SK-N-SH treated with all-trans-retinoic acid at 6 μM for 48 hours (cell line): ENCODE measurements around the gene C13orf46.

Experiments used
- ATAC-seq: fragments of 200-7000 bp; cut with Tn5 transposase; 3 replicates; pipeline ENCODE4 v1.9.1; 2020; ENCODE audit warnings: mild to moderate bottlenecking, moderate library complexity
- ARNTL ChIP-seq: fragments of 450-650 bp; formaldehyde crosslinking; IDR thresholded peaks from 2 replicates; pipeline ENCODE4 v1.5.0; 2020; ENCODE audit warnings: low read depth, mild to moderate bottlenecking, moderate library complexity, borderline replicate concordance
- BACH2 ChIP-seq: fragments of 250-450 bp; sonication (Bioruptor Pico); IDR thresholded peaks from 2 replicates; pipeline ENCODE4 v1.9.0; 2021; ENCODE audit warnings: mild to moderate bottlenecking, borderline replicate concordance
- CSDC2 ChIP-seq: fragments of 250-450 bp; sonication (Bioruptor Pico); IDR thresholded peaks from 2 replicates; pipeline ENCODE4 v1.5.0; 2020; ENCODE audit warnings: mild to moderate bottlenecking, moderate library complexity
- CSRNP3 ChIP-seq: fragments of 250-450 bp; sonication (Bioruptor Pico); IDR thresholded peaks from 2 replicates; pipeline ENCODE4 v1.5.1; 2021; ENCODE audit warnings: mild to moderate bottlenecking, moderate library complexity
- ESRRG ChIP-seq: fragments of 250-450 bp; sonication (Bioruptor Pico); IDR thresholded peaks from 2 replicates; pipeline ENCODE4 v1.6.1; 2021; ENCODE audit warnings: mild to moderate bottlenecking
- GLIS3 ChIP-seq: fragments of 250-450 bp; sonication (Bioruptor Pico); IDR thresholded peaks from 2 replicates; pipeline ENCODE4 v1.5.0; 2020; ENCODE audit warnings: mild to moderate bottlenecking, moderate library complexity
- ISL1 ChIP-seq: fragments of 250-450 bp; sonication (Bioruptor Pico); IDR thresholded peaks from 2 replicates; pipeline ENCODE4 v2.1.2; 2022; ENCODE audit warnings: mild to moderate bottlenecking, moderate library complexity
- OSR1 ChIP-seq: fragments of 250-450 bp; sonication (Bioruptor Pico); IDR thresholded peaks from 2 replicates; pipeline ENCODE4 v1.8.0; 2022; ENCODE audit warnings: moderate library complexity, mild to moderate bottlenecking, inconsistent platforms
- POU6F1 ChIP-seq: fragments of 250-450 bp; sonication (Bioruptor Pico); IDR thresholded peaks from 2 replicates; pipeline ENCODE4 v1.8.0; 2021; ENCODE audit warnings: low read depth, mild to moderate bottlenecking, moderate library complexity, borderline replicate concordance
- PPARA ChIP-seq: fragments of 250-450 bp; sonication (Bioruptor Pico); IDR thresholded peaks from 2 replicates; pipeline ENCODE4 v1.5.0; 2020; ENCODE audit warnings: mild to moderate bottlenecking, borderline replicate concordance
- RARB ChIP-seq: fragments of 250-450 bp; sonication (Bioruptor Pico); IDR thresholded peaks from 2 replicates; pipeline ENCODE4 v1.8.0; 2021; ENCODE audit warnings: mild to moderate bottlenecking, moderate library complexity
- SNAI2 ChIP-seq: fragments of 250-450 bp; sonication (Bioruptor Pico); IDR thresholded peaks from 2 replicates; pipeline ENCODE4 v1.5.0; 2020; ENCODE audit warnings: mild to moderate bottlenecking, moderate library complexity
- TCF4 ChIP-seq: fragments of 250-450 bp; sonication (Bioruptor Pico); IDR thresholded peaks from 2 replicates; pipeline ENCODE4 v1.8.0; 2021; ENCODE audit warnings: mild to moderate bottlenecking, moderate library complexity, borderline replicate concordance
- TOX ChIP-seq: fragments of 250-450 bp; sonication (Bioruptor Pico); IDR thresholded peaks from 2 replicates; pipeline ENCODE4 v1.8.0; 2021; ENCODE audit warnings: mild to moderate bottlenecking, moderate library complexity, borderline replicate concordance
- TSHZ2 ChIP-seq: fragments of 250-450 bp; sonication (Bioruptor Pico); IDR thresholded peaks from 2 replicates; pipeline ENCODE4 v1.5.0; 2020; ENCODE audit warnings: mild to moderate bottlenecking, moderate library complexity
- ZC3H10 ChIP-seq: fragments of 250-450 bp; sonication (Bioruptor Pico); IDR thresholded peaks from 2 replicates; pipeline ENCODE4 v1.5.1; 2021; ENCODE audit warnings: mild to moderate bottlenecking, moderate library complexity
- ZFP3 ChIP-seq: fragments of 250-450 bp; sonication (Bioruptor Pico); IDR thresholded peaks from 2 replicates; pipeline ENCODE4 v1.5.0; 2020; ENCODE audit warnings: mild to moderate bottlenecking, moderate library complexity
- ZFP30 ChIP-seq: fragments of 450-650 bp; formaldehyde crosslinking; IDR thresholded peaks from 2 replicates; pipeline ENCODE4 v1.5.0; 2022; ENCODE audit warnings: mild to moderate bottlenecking, moderate library complexity
- ZNF565 ChIP-seq: fragments of 450-650 bp; formaldehyde crosslinking; conservative IDR thresholded peaks from 2 replicates; pipeline ENCODE4 v1.5.0; 2020; ENCODE audit warnings: low read depth, mild to moderate bottlenecking, moderate library complexity
- ZNF70 ChIP-seq: fragments of 450-650 bp; formaldehyde crosslinking; IDR thresholded peaks from 2 replicates; pipeline ENCODE4 v1.5.0; 2020; ENCODE audit warnings: mild to moderate bottlenecking, moderate library complexity
- ZNF8 ChIP-seq: fragments of 450-650 bp; formaldehyde crosslinking; IDR thresholded peaks from 2 replicates; pipeline ENCODE4 v1.5.0; 2020; ENCODE audit warnings: mild to moderate bottlenecking, moderate library complexity
- TF ChIP-seq, protein P1 (sequence below): fragments of 250-450 bp; sonication (Bioruptor Pico); IDR thresholded peaks from 2 replicates; pipeline ENCODE4 v1.8.0; 2020; ENCODE audit warnings: mild to moderate bottlenecking, moderate library complexity, borderline replicate concordance
- TF ChIP-seq, protein P2 (sequence below): fragments of 250-450 bp; sonication (Bioruptor Pico); IDR thresholded peaks from 2 replicates; pipeline ENCODE4 v1.5.1; 2020; ENCODE audit warnings: low read depth, mild to moderate bottlenecking, moderate library complexity

C13orf46 gene

GRCh38 chr13:114011226-114011625 lies 37.4 kb upstream of the C13orf46 start:
- TF ChIP-seq ZNF70 (no peak), CSRNP3 (no peak), ZC3H10 (CRISPR knock-in tag) (no peak), ZNF565 (CRISPR knock-in tag) (no peak), ZNF8 (CRISPR knock-in tag) (no peak), POU6F1 (CRISPR knock-in tag) (no peak), PPARA (CRISPR knock-in tag) (no peak), TOX (no peak), CSDC2 (CRISPR knock-in tag) (no peak), SNAI2 (CRISPR knock-in tag) (no peak), TCF4 (no peak), RARB (CRISPR knock-in tag) (no peak), TSHZ2 (CRISPR knock-in tag) (no peak)
- TF ChIP-seq, protein P1, sequence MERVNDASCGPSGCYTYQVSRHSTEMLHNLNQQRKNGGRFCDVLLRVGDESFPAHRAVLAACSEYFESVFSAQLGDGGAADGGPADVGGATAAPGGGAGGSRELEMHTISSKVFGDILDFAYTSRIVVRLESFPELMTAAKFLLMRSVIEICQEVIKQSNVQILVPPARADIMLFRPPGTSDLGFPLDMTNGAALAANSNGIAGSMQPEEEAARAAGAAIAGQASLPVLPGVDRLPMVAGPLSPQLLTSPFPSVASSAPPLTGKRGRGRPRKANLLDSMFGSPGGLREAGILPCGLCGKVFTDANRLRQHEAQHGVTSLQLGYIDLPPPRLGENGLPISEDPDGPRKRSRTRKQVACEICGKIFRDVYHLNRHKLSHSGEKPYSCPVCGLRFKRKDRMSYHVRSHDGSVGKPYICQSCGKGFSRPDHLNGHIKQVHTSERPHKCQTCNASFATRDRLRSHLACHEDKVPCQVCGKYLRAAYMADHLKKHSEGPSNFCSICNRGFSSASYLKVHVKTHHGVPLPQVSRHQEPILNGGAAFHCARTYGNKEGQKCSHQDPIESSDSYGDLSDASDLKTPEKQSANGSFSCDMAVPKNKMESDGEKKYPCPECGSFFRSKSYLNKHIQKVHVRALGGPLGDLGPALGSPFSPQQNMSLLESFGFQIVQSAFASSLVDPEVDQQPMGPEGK: no peak
- TF ChIP-seq, all 23 proteins: peak for 0
- no peak for ATAC-seq

DNA sequence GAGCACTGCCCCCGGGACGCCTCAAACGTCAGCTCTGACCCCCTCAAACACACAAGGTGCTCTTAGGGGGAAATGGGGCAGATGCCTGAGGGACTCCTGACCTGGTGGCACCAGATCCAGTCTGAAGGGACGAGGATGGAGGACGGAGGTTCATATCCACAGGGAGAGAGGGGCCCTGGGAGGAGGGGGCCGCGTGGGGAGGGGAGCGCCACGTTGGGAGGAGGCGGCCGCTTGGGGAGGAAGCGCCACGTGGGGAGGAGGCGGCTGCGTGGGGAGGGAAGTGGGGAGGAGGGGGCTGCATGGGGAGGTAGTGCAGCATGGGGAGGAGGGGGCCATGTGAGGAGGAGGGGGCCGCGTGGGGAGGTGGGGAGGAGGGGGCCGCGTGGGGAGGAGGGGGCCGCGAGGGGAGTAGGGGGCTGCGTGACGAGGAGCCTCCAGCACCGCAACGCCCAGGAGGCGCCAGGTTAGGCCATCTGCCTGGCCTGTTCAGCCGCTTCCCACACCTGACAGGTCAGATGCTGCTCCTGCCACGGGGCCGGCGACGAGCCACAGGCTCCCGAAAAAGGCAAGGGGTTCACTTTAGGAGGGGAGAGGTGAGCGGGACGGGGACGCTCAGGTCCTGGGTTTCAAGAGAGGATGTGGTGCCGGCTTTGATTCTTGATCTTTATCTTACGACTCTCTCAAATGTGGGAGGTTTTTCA lies 36.7 kb upstream of the C13orf46 start:
- ATAC-seq: no peak
- TF ChIP-seq OSR1 (CRISPR knock-in tag) (no peak), CSDC2 (CRISPR knock-in tag) (no peak), TCF4 (no peak), ZNF70 (no peak), ZFP3 (CRISPR knock-in tag) (no peak), ISL1 (CRISPR knock-in tag) (no peak), CSRNP3 (no peak), GLIS3 (CRISPR knock-in tag) (no peak), ZNF565 (CRISPR knock-in tag) (no peak), ESRRG (CRISPR knock-in tag) (no peak), ZFP30 (CRISPR knock-in tag) (no peak), TSHZ2 (CRISPR knock-in tag) (no peak), ZC3H10 (CRISPR knock-in tag) (no peak), ARNTL (no peak), SNAI2 (CRISPR knock-in tag) (no peak), ZNF8 (CRISPR knock-in tag) (no peak), BACH2 (no peak), PPARA (CRISPR knock-in tag) (no peak)
- TF ChIP-seq, protein P1: no peak
- TF ChIP-seq, protein P2, sequence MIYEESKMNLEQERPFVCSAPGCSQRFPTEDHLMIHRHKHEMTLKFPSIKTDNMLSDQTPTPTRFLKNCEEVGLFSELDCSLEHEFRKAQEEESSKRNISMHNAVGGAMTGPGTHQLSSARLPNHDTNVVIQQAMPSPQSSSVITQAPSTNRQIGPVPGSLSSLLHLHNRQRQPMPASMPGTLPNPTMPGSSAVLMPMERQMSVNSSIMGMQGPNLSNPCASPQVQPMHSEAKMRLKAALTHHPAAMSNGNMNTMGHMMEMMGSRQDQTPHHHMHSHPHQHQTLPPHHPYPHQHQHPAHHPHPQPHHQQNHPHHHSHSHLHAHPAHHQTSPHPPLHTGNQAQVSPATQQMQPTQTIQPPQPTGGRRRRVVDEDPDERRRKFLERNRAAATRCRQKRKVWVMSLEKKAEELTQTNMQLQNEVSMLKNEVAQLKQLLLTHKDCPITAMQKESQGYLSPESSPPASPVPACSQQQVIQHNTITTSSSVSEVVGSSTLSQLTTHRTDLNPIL: no peak
